Inflammatory macrophage treated with lipopolysaccharide for 4 hours (primary cell): ENCODE measurements around the gene PDIA6.
A peak's percentile ranks its signal among the peaks of the same experiment; 100 is the strongest.

Experiments
- DNase-seq: peaks from one replicate; pipeline ENCODE4 v3.0.0-alpha.2; 2020

The PDIA6 gene

GRCh38 chr2:10812362-10813162, at the start of gene PDIA6:
Gene PDIA6 (minus strand): TSS chr2:10812785. CDS start chr2:10812696, 89 bp downstream.
- peak; percentile 98 for DNase-seq

DNA sequence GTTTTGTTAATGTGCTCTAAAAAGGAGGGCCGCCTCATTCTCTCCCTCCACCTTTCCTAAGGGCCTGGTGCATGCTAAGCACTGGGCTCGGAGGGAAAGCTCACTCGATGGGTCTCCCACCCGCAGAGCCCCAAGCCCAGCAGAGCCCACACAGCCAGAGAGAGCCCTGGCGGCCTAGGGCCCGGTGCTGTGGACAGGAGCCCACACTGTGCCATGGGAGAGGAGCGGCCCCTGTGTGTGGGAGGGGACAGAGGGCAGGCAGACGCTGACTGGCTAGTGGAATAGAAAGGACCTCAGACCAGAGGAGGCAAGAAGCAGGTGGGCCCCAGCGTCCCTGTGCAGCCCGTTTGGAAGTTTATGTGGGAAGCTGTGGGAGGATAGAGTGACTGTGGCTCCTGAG, 49.7 kb upstream of the PDIA6 start:
- no peak for DNase-seq

DNA sequence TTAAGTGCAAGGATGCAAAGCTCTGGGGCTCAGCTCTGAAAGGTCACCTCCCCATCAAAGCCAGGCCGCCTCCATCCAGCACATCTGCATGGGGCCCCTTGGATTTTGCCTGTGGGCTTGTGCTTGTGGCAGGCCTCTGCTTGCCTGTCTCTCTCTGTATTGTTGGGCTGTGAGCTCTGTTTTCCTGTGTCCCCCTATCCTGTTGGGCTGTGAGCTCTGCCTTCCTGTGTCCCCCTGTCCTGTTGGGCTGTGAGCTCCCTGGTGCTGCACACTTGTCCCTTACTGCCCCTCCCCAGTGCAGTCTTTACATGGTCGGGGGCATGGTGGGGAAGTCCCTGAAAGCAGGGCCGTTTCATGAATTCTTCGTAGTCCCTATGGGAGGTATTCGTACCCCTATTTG, 49.2 kb upstream of the PDIA6 start:
- no peak for DNase-seq

DNA sequence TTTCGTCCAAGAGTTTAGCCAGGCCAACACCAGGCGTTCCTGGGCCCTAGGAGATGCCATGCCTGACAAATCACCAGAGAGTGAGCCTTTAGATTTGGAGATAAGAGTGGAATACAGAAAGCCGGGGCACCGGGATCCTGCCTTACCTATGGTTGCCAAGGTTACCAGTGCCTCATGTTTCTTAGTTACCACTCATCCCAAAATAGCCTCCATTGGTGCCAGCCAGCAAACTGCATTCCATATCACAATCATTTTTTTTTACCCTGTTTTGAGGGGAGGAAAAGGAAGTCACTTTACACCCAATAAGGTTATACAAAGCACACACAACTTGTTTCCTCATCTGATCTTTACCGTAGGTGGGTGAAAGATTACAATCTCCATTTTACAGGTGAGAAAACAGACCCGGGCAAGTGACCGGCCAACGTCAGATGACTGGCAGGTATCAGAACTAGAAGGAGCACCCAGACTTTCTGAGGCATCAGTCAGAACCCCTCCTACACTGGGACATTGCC, 48.3 kb upstream of the PDIA6 start:
- no peak for DNase-seq

DNA sequence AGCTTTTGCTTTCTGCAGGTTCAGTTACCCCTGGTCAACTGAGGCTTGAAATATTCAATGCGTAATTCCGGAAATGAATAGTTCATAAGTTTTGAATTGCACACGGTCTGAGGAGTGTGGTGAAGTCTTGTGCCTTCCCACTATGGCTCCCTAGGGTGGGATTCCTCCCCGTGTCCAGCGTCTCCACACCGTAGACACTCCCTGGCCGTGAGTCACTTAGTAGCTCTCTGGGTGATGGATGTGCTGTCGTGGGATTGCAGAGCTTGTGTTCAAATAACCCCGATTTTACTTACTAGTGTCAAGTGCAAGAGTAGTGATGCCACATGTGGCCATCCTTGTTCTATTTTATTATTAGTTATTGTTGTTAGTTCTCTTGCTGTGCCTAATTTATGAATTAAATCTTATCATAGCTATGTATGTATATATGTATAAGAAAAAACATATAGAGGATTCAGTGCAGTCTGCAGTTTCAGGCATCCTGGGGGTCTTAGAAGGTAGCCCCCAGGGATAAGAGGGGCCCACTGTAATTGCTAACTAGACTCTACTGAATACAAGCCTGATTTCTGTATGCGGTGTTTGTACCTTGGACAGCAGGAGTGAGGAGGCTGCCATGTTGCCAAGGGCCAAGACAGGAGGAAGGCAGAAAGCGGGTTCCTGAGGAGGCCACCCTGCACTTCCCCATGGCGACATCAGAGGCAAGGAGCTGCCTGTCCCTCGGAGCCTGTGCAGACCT, 47.7 kb upstream of the PDIA6 start:
- no peak for DNase-seq

- no peak for DNase-seq
These were observed 46.7 kb upstream of the PDIA6 start for GRCh38 chr2:10859278-10859677.

- no peak for DNase-seq
These were observed 36.0 kb upstream of the PDIA6 start for GRCh38 chr2:10848541-10848940.

DNA sequence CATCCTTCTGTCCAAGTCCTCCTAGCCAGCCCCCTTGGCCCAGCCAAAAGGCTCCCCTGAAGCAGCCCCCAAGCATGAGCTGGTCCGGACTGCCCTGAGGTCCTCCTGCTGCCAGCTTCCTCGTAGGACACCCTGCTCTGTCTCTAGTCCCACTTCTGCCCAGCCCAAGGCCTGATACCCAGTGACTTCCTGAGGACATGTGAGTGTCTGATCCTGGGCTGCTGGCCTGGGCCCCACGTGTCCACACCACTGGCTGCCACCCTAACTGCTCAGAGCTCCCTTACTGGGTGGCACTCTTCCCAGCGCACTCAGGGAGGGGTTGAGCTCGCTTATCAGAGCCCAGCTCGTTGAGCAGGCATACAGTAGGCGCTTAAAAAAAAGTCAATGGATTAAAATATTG, 34.4 kb upstream of the PDIA6 start:
- no peak for DNase-seq

GRCh38 chr2:10846110-10846861, 33.7 kb upstream of the PDIA6 start:
- no peak for DNase-seq

DNA sequence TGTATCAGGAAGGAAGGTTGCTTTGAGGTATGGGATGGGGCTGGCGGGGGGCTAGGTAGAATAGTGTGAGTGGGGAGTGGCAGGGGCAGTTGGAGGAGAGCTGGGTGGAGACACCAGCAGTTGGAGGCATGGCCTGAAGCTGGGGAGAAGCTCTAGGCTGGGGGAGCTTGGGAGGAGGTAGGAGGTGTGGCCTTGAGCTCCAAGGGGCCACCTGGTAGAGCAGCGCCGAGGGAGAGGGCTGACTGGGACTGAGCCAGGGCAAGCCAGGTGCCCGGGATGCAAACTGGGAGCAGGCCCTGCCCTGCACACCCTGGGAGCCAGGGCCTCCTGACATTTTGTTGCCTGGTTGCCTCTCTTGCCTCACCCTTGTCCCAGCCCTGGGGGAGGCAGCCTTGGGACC, 33.1 kb upstream of the PDIA6 start:
- no peak for DNase-seq

DNA sequence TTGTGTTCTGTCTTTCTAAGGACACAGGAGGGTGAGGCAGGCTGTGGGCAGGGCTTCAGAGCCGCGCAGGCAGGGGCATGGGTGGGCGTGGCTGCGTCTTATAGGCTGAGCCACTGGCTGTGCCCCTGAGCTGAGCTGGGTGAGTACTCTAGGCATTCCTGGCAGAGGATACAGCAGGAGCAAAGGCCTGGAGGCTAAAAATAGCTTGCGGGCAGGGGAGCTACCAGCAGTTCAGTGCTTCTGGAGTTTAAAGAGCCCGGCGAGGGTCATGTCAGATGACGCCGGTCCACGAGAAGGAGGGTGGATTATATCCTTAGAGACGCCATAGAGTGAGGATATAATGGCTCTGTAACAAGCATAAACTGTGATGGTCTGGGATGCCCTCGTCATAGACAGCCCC, 31.5 kb upstream of the PDIA6 start:
- DNase-seq = no peak

DNA sequence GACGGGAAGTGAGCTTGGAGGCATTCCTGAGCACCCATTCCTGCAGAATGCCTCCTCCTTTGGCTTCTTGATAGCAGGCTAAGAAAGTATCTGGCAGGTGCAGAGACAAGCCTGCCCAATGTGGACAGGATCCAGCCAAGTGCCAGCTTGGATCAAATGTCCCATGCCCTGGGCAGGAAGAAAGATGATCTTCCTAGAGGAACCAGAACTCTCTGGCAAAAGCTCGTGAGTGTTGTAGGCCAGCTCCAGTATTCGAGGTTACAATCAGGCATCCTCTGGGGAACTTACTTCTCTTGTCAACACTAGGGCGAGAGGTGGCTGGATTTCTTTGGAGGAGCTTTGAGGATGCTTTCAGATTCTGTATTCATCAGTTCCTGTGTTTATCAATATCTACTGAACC, 29.9 kb upstream of the PDIA6 start:
- no peak for DNase-seq

- DNase-seq = no peak
These were observed 29.1 kb upstream of the PDIA6 start for GRCh38 chr2:10841547-10842219.

DNA sequence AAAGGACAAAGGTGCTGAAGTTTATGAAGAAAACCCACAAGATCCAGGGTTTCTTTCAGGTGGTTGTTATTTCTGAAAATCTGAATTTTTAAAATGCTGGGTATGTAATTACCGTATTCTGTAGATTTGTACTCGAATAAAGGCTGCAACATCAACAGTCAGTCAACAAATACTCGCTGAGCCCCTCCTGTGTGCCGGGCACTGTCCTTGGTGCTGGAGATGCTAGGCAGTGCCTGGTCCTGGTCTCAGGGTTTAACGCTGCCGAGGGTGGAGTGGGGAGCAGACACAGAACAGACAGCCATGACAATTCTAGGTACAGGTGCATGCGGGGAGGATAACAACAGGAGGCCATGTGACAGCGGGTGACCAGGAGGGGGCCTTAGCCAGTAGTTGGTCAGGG, 27.2 kb upstream of the PDIA6 start:
- no peak for DNase-seq

GRCh38 chr2:10838734-10839133, 26.1 kb upstream of the PDIA6 start:
- no peak for DNase-seq

- DNase-seq = no peak
These were observed 25.0 kb upstream of the PDIA6 start for GRCh38 chr2:10837298-10838266.

DNA sequence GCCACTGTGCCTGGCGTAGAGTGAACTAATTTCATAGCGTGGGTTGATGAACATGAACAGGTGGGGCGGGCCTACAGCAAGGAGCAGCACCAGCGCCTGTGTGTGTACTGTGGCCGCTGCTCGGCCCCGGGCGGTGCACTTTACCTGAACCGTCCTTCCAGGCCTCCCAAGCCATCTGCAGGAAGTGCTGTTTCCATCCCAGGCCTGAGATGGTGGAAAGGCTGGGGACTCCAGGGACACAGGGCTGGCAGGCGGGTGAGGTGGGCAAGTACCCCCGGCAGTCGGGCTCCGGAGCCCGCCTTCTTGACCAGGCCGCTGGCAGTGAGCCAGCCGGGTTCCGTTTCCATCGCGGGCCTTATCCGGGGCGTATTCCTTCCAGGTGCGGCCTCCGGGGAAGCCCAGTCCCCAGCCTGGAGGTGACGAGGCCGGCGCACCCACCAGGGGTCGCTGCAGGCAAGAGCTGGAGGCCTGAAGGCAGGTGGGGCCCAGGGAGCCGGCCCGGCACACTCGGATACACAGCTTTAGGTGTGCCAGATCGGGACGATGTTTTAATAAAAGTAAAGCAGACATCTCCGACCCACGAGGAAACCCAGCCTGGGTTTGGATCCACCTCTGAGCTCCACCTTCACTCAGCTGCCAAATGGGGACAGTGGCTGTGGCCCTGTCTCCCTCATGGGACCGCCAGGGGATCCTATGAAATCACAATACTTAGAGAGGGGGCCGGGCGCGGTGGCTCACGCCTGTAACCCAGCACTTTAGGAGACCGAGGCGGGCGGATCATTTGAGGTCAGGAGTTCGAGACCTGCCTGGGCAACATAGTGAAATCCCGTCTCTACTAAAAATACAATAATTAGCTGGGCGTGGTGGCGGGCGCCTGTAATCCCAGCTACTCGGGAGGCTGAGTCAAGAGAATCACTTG, 22.7 kb upstream of the PDIA6 start:
- DNase-seq = peak; percentile 51

DNA sequence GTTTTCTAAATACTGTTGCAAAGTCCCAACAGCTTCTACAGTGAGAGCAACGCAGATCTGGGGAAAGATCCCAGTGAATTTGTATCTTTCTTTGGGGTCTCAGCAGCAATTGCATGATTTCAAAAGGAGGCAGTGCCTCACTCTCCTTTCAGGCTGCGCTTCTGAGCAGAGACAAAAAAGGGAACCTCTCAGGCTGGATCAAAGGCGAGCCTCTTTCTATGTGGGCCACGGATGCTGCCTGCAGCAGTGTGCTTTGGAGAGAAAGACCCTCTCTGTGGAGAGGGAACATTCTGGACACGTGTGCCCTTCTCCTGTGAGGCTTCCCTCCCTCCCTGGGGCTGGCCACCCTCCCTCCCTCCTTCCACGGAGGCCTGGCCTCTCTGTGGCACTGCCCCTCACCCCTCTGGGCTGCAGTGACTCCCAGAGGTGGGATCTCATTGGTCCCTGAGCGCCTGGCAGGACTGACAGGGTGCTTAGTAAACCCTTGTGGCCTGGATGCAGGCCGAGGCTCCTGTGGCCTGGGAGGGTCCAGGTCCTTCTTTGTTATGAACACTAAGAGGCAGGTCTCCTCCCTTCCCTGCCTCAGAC, 21.6 kb upstream of the PDIA6 start:
- no peak for DNase-seq

DNA sequence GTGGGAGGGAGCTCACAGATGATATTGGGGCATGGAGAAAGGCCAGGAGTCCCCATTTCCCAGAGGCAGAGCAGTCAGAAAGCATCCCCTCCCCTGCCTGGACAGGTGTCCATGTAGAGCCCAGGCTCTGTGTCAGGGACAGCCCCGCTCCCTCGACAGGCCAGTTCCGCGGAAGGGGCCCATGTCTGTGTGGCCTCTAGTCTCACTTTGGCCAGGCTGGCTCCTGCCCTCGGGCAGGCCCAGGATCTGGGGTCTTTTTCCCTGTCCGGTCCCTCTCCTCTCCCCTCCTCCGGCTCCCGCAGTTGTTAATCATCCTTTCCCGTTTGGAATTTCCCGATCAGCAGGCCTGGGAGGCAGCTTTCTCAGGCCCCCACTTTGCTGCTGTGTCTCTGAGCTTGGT, 20.4 kb upstream of the PDIA6 start:
- no peak for DNase-seq
